Measurements from ENCODE around the gene TGFB3. TPM values are rescaled to one million over a fixed set of nuclear protein-coding genes. Genes with fewer than 3 reads are reported as not detected.
A peak's percentile ranks its signal among the peaks of the same experiment; 100 is the strongest.
"Not testable (repeated sequence)": the region's sequence is repeated elsewhere in the genome, so short reads cannot be mapped to it uniquely, and the experiment has no call there.

Gene TGFB3
- total and polyA plus RNA-seq, 4 donors, result 29.2 to 114 (median 37.8) TPM

- not testable (repeated sequence) for H3K27ac ChIP-seq (ENCODE audit: low read depth, low read length); H3K9me3 ChIP-seq (ENCODE audit: control insufficient read depth, insufficient read depth, low read length); H3K4me3 ChIP-seq (ENCODE audit: low read depth, low read length); H3K27me3 ChIP-seq (ENCODE audit: control insufficient read depth, insufficient read depth, low read length); DNase-seq (ENCODE audit: low read depth in 4 of 6, low spot score in 6 of 6); H3K4me1 ChIP-seq (ENCODE audit: control insufficient read depth, insufficient read depth, low read length)
- peaks cover 21% of the 10 kb centered on the region for H3K36me3 ChIP-seq (ENCODE audit: control insufficient read depth, insufficient read depth, low read length)
- 95% methylated on average over 2 of the region's 3 CpGs for WGBS (ENCODE audit: insufficient coverage)
Measured at GRCh38 chr14:76009627-76010026, 27.8 kb upstream of the TGFB3 start.

- Histone ChIP-seq H3K27me3 (ENCODE audit: control insufficient read depth, insufficient read depth, low read length) (no peaks in the 10 kb centered on the region), H3K9me3 (ENCODE audit: control insufficient read depth, insufficient read depth, low read length) (peaks cover 3% of the 10 kb centered on the region), H3K4me1 (ENCODE audit: control insufficient read depth, insufficient read depth, low read length) (peaks cover 8% of the 10 kb centered on the region), H3K27ac (ENCODE audit: low read depth, low read length) (no peak overlapping the region), H3K36me3 (ENCODE audit: control insufficient read depth, insufficient read depth, low read length) (peaks cover 20% of the 10 kb centered on the region), H3K4me3 (ENCODE audit: low read depth, low read length) (no peak overlapping the region)
- 92% methylated on average over 2 of the region's 2 CpGs for WGBS (ENCODE audit: insufficient coverage)
- DNase-seq (ENCODE audit: low read depth in 4 of 6, low spot score in 6 of 6), result no peak
Measured at GRCh38 chr14:76007852-76008251, 26.1 kb upstream of the TGFB3 start.

- no peak overlapping the region for H3K4me3 ChIP-seq (ENCODE audit: low read depth, low read length)
- peaks cover 6% of the 10 kb centered on the region for H3K4me1 ChIP-seq (ENCODE audit: control insufficient read depth, insufficient read depth, low read length)
- no peak for DNase-seq (ENCODE audit: low read depth in 4 of 6, low spot score in 6 of 6)
- peaks cover 3% of the 10 kb centered on the region for H3K9me3 ChIP-seq (ENCODE audit: control insufficient read depth, insufficient read depth, low read length)
- H3K27me3 ChIP-seq (ENCODE audit: control insufficient read depth, insufficient read depth, low read length), result no peaks in the 10 kb centered on the region
- no CpG with 5 or more reads among the region's 1 CpG for WGBS (ENCODE audit: insufficient coverage)
- no peak overlapping the region for H3K27ac ChIP-seq (ENCODE audit: low read depth, low read length)
- H3K36me3 ChIP-seq (ENCODE audit: control insufficient read depth, insufficient read depth, low read length), result peaks cover 18% of the 10 kb centered on the region
Measured at GRCh38 chr14:76007379-76007778, 25.6 kb upstream of the TGFB3 start.

- H3K4me1 ChIP-seq (ENCODE audit: control insufficient read depth, insufficient read depth, low read length), result peaks cover 2% of the 10 kb centered on the region
Measured at GRCh38 chr14:76006253-76006652, 24.5 kb upstream of the TGFB3 start.

GRCh38 chr14:76002383-76002782 is 20.6 kb upstream of the TGFB3 start:
- peaks cover 3% of the 10 kb centered on the region for H3K9me3 ChIP-seq (ENCODE audit: control insufficient read depth, insufficient read depth, low read length)
- H3K27me3 ChIP-seq (ENCODE audit: control insufficient read depth, insufficient read depth, low read length), result no peaks in the 10 kb centered on the region
- WGBS (ENCODE audit: insufficient coverage), result 100% methylated on average over 1 of the region's 1 CpG
- H3K36me3 ChIP-seq (ENCODE audit: control insufficient read depth, insufficient read depth, low read length), result peaks cover 29% of the 10 kb centered on the region
- no peak overlapping the region for H3K27ac ChIP-seq (ENCODE audit: low read depth, low read length)
- H3K4me1 ChIP-seq (ENCODE audit: control insufficient read depth, insufficient read depth, low read length), result peaks cover 2% of the 10 kb centered on the region
- no peak overlapping the region for H3K4me3 ChIP-seq (ENCODE audit: low read depth, low read length)
- DNase-seq (ENCODE audit: low read depth in 4 of 6, low spot score in 6 of 6), result peak in 1 of 6 donors; percentile 55

More at GRCh38 chr14:76006253-76006652, 24.5 kb upstream of the TGFB3 start:
- no peak for DNase-seq (ENCODE audit: low read depth in 4 of 6, low spot score in 6 of 6)
- WGBS (ENCODE audit: insufficient coverage), result 73% methylated on average over 1 of the region's 2 CpGs
- no peaks in the 10 kb centered on the region for H3K27me3 ChIP-seq (ENCODE audit: control insufficient read depth, insufficient read depth, low read length)
- peaks cover 20% of the 10 kb centered on the region for H3K36me3 ChIP-seq (ENCODE audit: control insufficient read depth, insufficient read depth, low read length)
- peaks cover 3% of the 10 kb centered on the region for H3K9me3 ChIP-seq (ENCODE audit: control insufficient read depth, insufficient read depth, low read length)
- no peak overlapping the region for H3K27ac ChIP-seq (ENCODE audit: low read depth, low read length)
- no peak overlapping the region for H3K4me3 ChIP-seq (ENCODE audit: low read depth, low read length)

GRCh38 chr14:75999511-76000190 is 17.9 kb upstream of the TGFB3 start:
- peak in 1 of 6 donors; percentile 59 for DNase-seq (ENCODE audit: low read depth in 4 of 6, low spot score in 6 of 6)
- H3K4me3 ChIP-seq (ENCODE audit: low read depth, low read length), result no peak overlapping the region
- no peaks in the 10 kb centered on the region for H3K27me3 ChIP-seq (ENCODE audit: control insufficient read depth, insufficient read depth, low read length)
- peaks cover 2% of the 10 kb centered on the region for H3K4me1 ChIP-seq (ENCODE audit: control insufficient read depth, insufficient read depth, low read length)
- peaks cover 3% of the 10 kb centered on the region for H3K9me3 ChIP-seq (ENCODE audit: control insufficient read depth, insufficient read depth, low read length)
- H3K36me3 ChIP-seq (ENCODE audit: control insufficient read depth, insufficient read depth, low read length), result peaks cover 28% of the 10 kb centered on the region
- no peak overlapping the region for H3K27ac ChIP-seq (ENCODE audit: low read depth, low read length)
- WGBS (ENCODE audit: insufficient coverage), result 78% methylated on average over 3 of the region's 6 CpGs

- Histone ChIP-seq H3K27me3 (ENCODE audit: control insufficient read depth, insufficient read depth, low read length) (no peaks in the 10 kb centered on the region), H3K4me3 (ENCODE audit: low read depth, low read length) (no peak overlapping the region), H3K4me1 (ENCODE audit: control insufficient read depth, insufficient read depth, low read length) (no peaks in the 10 kb centered on the region), H3K9me3 (ENCODE audit: control insufficient read depth, insufficient read depth, low read length) (no peaks in the 10 kb centered on the region), H3K36me3 (ENCODE audit: control insufficient read depth, insufficient read depth, low read length) (peaks cover 29% of the 10 kb centered on the region), H3K27ac (ENCODE audit: low read depth, low read length) (no peak overlapping the region)
- WGBS (ENCODE audit: insufficient coverage), result no CpG with 5 or more reads among the region's 1 CpG
- DNase-seq (ENCODE audit: low read depth in 4 of 6, low spot score in 6 of 6), result no peak
Measured at GRCh38 chr14:75996488-75996887, 14.7 kb upstream of the TGFB3 start.

- H3K36me3 ChIP-seq (ENCODE audit: control insufficient read depth, insufficient read depth, low read length), result peaks cover 27% of the 10 kb centered on the region
- no peaks in the 10 kb centered on the region for H3K27me3 ChIP-seq (ENCODE audit: control insufficient read depth, insufficient read depth, low read length)
- no peaks in the 10 kb centered on the region for H3K9me3 ChIP-seq (ENCODE audit: control insufficient read depth, insufficient read depth, low read length)
- H3K27ac ChIP-seq (ENCODE audit: low read depth, low read length), result peak overlapping the region; percentile 33
- H3K4me3 ChIP-seq (ENCODE audit: low read depth, low read length), result no peak overlapping the region
- no peak for DNase-seq (ENCODE audit: low read depth in 4 of 6, low spot score in 6 of 6)
- no peaks in the 10 kb centered on the region for H3K4me1 ChIP-seq (ENCODE audit: control insufficient read depth, insufficient read depth, low read length)
- 90% methylated on average over 13 of the region's 17 CpGs for WGBS (ENCODE audit: insufficient coverage)
Measured at GRCh38 chr14:75995372-75996041, 13.7 kb upstream of the TGFB3 start.

- Histone ChIP-seq H3K4me1 (ENCODE audit: control insufficient read depth, insufficient read depth, low read length) (no peaks in the 10 kb centered on the region), H3K36me3 (ENCODE audit: control insufficient read depth, insufficient read depth, low read length) (peaks cover 25% of the 10 kb centered on the region)
- no CpG with 5 or more reads among the region's 1 CpG for WGBS (ENCODE audit: insufficient coverage)
Measured at GRCh38 chr14:75993567-75994041, 11.8 kb upstream of the TGFB3 start.

GRCh38 chr14:75991753-75992152 is 10.0 kb upstream of the TGFB3 start:
- H3K4me3 ChIP-seq (ENCODE audit: low read depth, low read length), result no peak overlapping the region
- no peak for DNase-seq (ENCODE audit: low read depth in 4 of 6, low spot score in 6 of 6)
- peaks cover 20% of the 10 kb centered on the region for H3K36me3 ChIP-seq (ENCODE audit: control insufficient read depth, insufficient read depth, low read length)
- H3K4me1 ChIP-seq (ENCODE audit: control insufficient read depth, insufficient read depth, low read length), result no peaks in the 10 kb centered on the region
- H3K9me3 ChIP-seq (ENCODE audit: control insufficient read depth, insufficient read depth, low read length), result no peaks in the 10 kb centered on the region
- no peak overlapping the region for H3K27ac ChIP-seq (ENCODE audit: low read depth, low read length)
- no peaks in the 10 kb centered on the region for H3K27me3 ChIP-seq (ENCODE audit: control insufficient read depth, insufficient read depth, low read length)
- 93% methylated on average over 2 of the region's 4 CpGs for WGBS (ENCODE audit: insufficient coverage)

More at GRCh38 chr14:75993567-75994041, 11.8 kb upstream of the TGFB3 start:
- H3K4me3 ChIP-seq (ENCODE audit: low read depth, low read length), result no peak overlapping the region
- H3K9me3 ChIP-seq (ENCODE audit: control insufficient read depth, insufficient read depth, low read length), result no peaks in the 10 kb centered on the region
- no peak for DNase-seq (ENCODE audit: low read depth in 4 of 6, low spot score in 6 of 6)
- H3K27ac ChIP-seq (ENCODE audit: low read depth, low read length), result no peak overlapping the region
- H3K27me3 ChIP-seq (ENCODE audit: control insufficient read depth, insufficient read depth, low read length), result no peaks in the 10 kb centered on the region
